Sigmoid colon (tissue), 7 donors: Measurements from ENCODE around the gene MYH10. TPM values are rescaled to one million over a fixed set of nuclear protein-coding genes. Genes with fewer than 3 reads are reported as not detected.

Experiments used
- DNase-seq: peaks from one replicate; pipeline ENCODE4 v3.0.0-alpha.2; 2019
- H3K27ac ChIP-seq, 4 donors: fragments of 200-600 bp; sonication (generic); one replicate each; pipeline ENCODE4 v1.5.1; 2016 to 2019; ENCODE audit warnings: mild to moderate bottlenecking in 1 of 4
- H3K27me3 ChIP-seq, 3 donors: fragments of 200-600 bp; sonication (generic); one replicate each; pipeline ENCODE4 v1.5.1; 2019; ENCODE audit warnings: mild to moderate bottlenecking in 1 of 3
- H3K36me3 ChIP-seq, 4 donors: fragments of 200-600 bp; sonication (generic); one replicate each; pipeline ENCODE4 v1.5.1; 2016 to 2019
- H3K4me1 ChIP-seq, 4 donors: fragments of 200-600 bp; sonication (generic); one replicate each; pipeline ENCODE4 v1.5.1; 2017 to 2019
- H3K4me3 ChIP-seq, 4 donors: fragments of 200-600 bp; sonication (generic); one replicate each; pipeline ENCODE4 v1.5.1; 2017 to 2019; ENCODE audit warnings: mild to moderate bottlenecking in 2 of 4, moderate library complexity in 1 of 4
- H3K9me3 ChIP-seq, 4 donors: fragments of 200-600 bp in 3 of 4; sonication (generic) in 3 of 4; one replicate each; pipeline versions ENCODE4 v1.5.1 to v1.6.1; 2013 to 2019
- CTCF ChIP-seq, 4 experiments: fragments of 450-650 bp in 3 of 4; fragments of 200-600 bp in 1 of 4; IDR thresholded peaks; one replicate each; pipeline ENCODE4 v1.5.1; 2016 to 2019; ENCODE audit warnings: antibody characterized with exemption in 4 of 4, mild to moderate bottlenecking in 3 of 4, moderate library complexity in 2 of 4
- EP300 ChIP-seq, 4 donors: sonication (generic); formaldehyde crosslinking; IDR thresholded peaks; one replicate each; pipeline ENCODE4 v1.6.1; 2017; ENCODE audit warnings: antibody characterized with exemption in 4 of 4
- POLR2A ChIP-seq, 2 donors: fragments of 450-650 bp; IDR thresholded peaks; one replicate each; pipeline ENCODE4 v1.6.1; 2016; ENCODE audit warnings: antibody characterized with exemption in 2 of 2, mild to moderate bottlenecking in 2 of 2, moderate library complexity in 2 of 2
- POLR2AphosphoS5 ChIP-seq, 4 donors: sonication (generic); formaldehyde crosslinking; IDR thresholded peaks; one replicate each; pipeline ENCODE4 v1.6.1; 2017; ENCODE audit warnings: antibody characterized with exemption in 4 of 4
- WGBS, 2 donors: extraction: QIAGEN DNeasy Blood & Tissue Kit; methylation state at CpG; one replicate each; pipeline ENCODE4 v1.1.7; 2013; 5-methylcytosine and 5-hydroxymethylcytosine counted together
- intact Hi-C: fragments of 100-400 bp; cut with DNase I; formaldehyde crosslinking; loops from one replicate; pipeline ENCODE4 v1.15.1; 2023
- polyA plus RNA-seq, 3 donors: library from polyadenylated mRNA; stranded (reverse); fragments of 200-250 nt; gene quantifications; one replicate each; pipeline ENCODE4 v1.2.3, GENCODE V29; 2013
- total RNA-seq, 4 donors: library from RNA; depleted of rRNA; stranded (reverse); fragments of >200 nt; gene quantifications; one replicate each; pipeline ENCODE4 v1.1.0, GENCODE V29; 2016
- donor health status: healthy with polysubstance abuse.
- donor health status: Bipolar disorder and iron deficiency.
- donor health status: healthy.

The MYH10 gene
- total and polyA plus RNA-seq, 7 donors: 0.92 to 34.6 (median 22.8) TPM

GRCh38 chr17:8659758-8660410, 29.4 kb upstream of the MYH10 start:
- Histone ChIP-seq H3K4me3 (no peak overlapping the region), H3K36me3 (no peaks in the 10 kb centered on the region), H3K27ac (no peak overlapping the region), H3K4me1 (no peaks in the 10 kb centered on the region), H3K27me3 (no peaks in the 10 kb centered on the region), H3K9me3 (peaks cover 0 to 8% (median 5%) of the 10 kb centered on the region in 4 donors)
- 80 to 82% methylated on average over 3 of the region's 3 CpGs for WGBS, 2 donors
- no peak for DNase-seq
- intact Hi-C loops: no loop called here
- TF ChIP-seq POLR2A (IDR thresholded peaks at IDR 0.05) (no peak), EP300 (IDR thresholded peaks at IDR 0.05) (no peak), CTCF (IDR thresholded peaks at IDR 0.05) (no peak), POLR2AphosphoS5 (IDR thresholded peaks at IDR 0.05) (no peak)

GRCh38 chr17:8658810-8659209, 28.3 kb upstream of the MYH10 start:
- Histone ChIP-seq H3K36me3 (no peaks in the 10 kb centered on the region), H3K27me3 (no peaks in the 10 kb centered on the region), H3K4me1 (no peaks in the 10 kb centered on the region), H3K4me3 (no peak overlapping the region), H3K9me3 (peaks cover 0 to 8% (median 5%) of the 10 kb centered on the region in 4 donors), H3K27ac (no peak overlapping the region)
- no peak for TF ChIP-seq POLR2AphosphoS5 (IDR thresholded peaks at IDR 0.05)
- no peak for TF ChIP-seq EP300 (IDR thresholded peaks at IDR 0.05)
- TF ChIP-seq POLR2A (IDR thresholded peaks at IDR 0.05): no peak
- no peak for TF ChIP-seq CTCF (IDR thresholded peaks at IDR 0.05)
- WGBS, 2 donors: 94% methylated on average over 6 of the region's 6 CpGs
- intact Hi-C loops: no loop called here
- no peak for DNase-seq

GRCh38 chr17:8656693-8657092, 26.2 kb upstream of the MYH10 start:
- 93 to 94% methylated on average over 4 of the region's 4 CpGs for WGBS, 2 donors
- TF ChIP-seq EP300 (IDR thresholded peaks at IDR 0.05) (no peak), POLR2A (IDR thresholded peaks at IDR 0.05) (no peak), CTCF (IDR thresholded peaks at IDR 0.05) (no peak)
- no peak for DNase-seq
- Histone ChIP-seq H3K27ac (no peak overlapping the region), H3K9me3 (peaks cover 0 to 8% (median 5%) of the 10 kb centered on the region in 4 donors), H3K4me3 (no peak overlapping the region), H3K4me1 (no peaks in the 10 kb centered on the region), H3K36me3 (no peaks in the 10 kb centered on the region), H3K27me3 (no peaks in the 10 kb centered on the region)
- intact Hi-C loops: no loop called here

GRCh38 chr17:8654822-8655221, 24.3 kb upstream of the MYH10 start:
- Histone ChIP-seq H3K36me3 (no peaks in the 10 kb centered on the region), H3K27me3 (no peaks in the 10 kb centered on the region), H3K9me3 (peaks cover 0 to 8% (median 5%) of the 10 kb centered on the region in 4 donors), H3K4me1 (no peaks in the 10 kb centered on the region), H3K27ac (no peak overlapping the region), H3K4me3 (no peak overlapping the region)
- 83 to 85% methylated on average over 4 of the region's 4 CpGs for WGBS, 2 donors
- intact Hi-C loops: no loop called here
- no peak for TF ChIP-seq CTCF (IDR thresholded peaks at IDR 0.05)
- no peak for TF ChIP-seq POLR2A (IDR thresholded peaks at IDR 0.05)
- TF ChIP-seq EP300 (IDR thresholded peaks at IDR 0.05): no peak
- TF ChIP-seq POLR2AphosphoS5 (IDR thresholded peaks at IDR 0.05): no peak
- no peak for DNase-seq

GRCh38 chr17:8651013-8651412, 20.5 kb upstream of the MYH10 start:
- H3K4me1 ChIP-seq: no peaks in the 10 kb centered on the region
- WGBS, 2 donors: 30 to 64% methylated on average over 4 of the region's 4 CpGs
- H3K27me3 ChIP-seq: no peaks in the 10 kb centered on the region
- no peaks in the 10 kb centered on the region for H3K36me3 ChIP-seq
- intact Hi-C loops: no loop called here
- no peak overlapping the region for H3K4me3 ChIP-seq
- H3K9me3 ChIP-seq: no peaks in the 10 kb centered on the region
- DNase-seq: no peak
- H3K27ac ChIP-seq: no peak overlapping the region
- TF ChIP-seq CTCF (IDR thresholded peaks at IDR 0.05) (no peak), EP300 (IDR thresholded peaks at IDR 0.05) (no peak), POLR2A (IDR thresholded peaks at IDR 0.05) (no peak), POLR2AphosphoS5 (IDR thresholded peaks at IDR 0.05) (no peak)
